HG03095 (cell line): Measurements from ENCODE around the gene CFAP251.
"Not testable (repeated sequence)": the region's sequence is repeated elsewhere in the genome, so short reads cannot be mapped to it uniquely, and the experiment has no call there.

ENCODE experiments used
- ATAC-seq: cut with Tn5 transposase; IDR thresholded peaks from one replicate; pipeline ENCODE4 v1.9.1; 2021; ENCODE audit warnings: moderate library complexity; ENCODE audit not compliant: unreplicated experiment

Gene CFAP251

DNA sequence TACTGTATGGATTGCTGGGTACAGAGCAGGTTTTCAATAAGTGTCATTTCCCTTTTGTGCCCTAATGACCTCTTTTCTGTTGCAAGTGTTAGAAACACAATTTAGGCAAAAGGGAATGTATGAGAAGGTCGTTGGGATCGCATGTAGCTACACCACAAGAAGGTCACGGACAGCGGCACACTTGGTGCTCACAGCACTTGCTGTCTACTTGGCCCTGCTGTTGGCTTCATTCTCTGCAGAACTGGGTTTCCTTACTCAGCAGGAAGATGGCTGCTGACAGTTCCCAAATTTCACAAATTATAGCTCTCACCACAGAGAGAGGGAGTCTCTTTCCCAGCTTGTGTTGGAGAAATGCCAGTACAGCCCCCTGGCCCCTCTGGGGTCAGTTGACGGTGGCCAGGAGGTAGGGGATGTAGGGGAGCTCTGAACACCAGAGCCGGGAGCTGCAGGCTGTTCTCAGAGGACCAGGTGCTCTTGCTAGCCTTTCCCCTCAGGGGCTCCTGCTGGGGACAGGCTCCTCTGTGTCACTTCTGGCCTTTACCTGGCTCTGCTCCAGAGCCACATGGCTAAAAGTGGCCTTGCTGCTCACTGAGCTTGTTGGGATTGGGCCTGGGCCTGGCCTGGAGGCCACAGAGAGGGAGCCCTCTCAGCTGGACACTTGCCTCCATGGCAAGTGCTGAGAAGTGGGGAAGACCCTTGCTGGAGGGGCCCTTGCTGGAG, 52.3 kb downstream of the CFAP251 start:
- ATAC-seq, result no peak

DNA sequence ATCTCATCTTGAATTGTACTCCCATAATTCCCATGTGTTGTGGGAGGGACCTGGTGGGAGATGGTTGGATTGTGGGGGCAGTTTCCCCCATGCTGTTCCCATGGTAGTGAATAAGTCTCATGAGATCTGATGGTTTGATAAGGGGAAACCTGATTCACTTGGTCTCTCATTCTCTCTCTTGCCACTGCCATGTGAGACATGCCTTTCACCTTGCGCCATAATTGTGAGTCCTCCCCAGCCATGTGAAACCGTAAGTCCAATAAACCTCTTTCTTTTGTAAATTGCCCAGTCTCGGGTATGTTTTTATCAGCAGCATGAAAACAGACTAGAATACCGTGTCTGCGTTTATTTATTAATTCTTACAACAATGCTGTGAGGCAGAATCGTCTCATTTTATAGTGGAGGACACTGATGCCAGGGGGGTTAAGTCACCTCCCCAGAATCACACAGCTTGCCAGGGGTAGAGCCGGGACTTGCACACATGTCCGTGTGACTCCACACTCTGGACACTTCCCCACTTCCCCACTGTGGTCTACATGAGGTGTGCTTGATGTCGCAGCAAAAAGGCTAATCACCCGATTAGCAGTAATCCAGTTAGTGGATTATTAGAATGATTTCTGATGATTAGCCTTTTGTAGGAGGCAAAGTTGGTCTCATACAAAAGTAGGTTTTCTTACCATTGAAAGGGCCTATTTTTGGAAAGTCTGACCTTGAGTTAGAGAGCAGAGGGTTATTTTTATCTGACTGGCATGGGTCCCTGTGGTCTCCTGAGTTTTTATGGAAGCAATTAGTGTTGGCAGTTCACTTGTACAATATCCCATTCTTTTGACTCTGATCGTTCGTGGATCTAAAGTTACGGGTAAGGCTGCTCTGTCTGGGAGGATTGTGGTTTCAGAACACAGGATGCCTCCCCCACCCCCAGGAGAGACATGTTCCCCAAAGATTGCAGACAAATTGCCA, 55.9 kb downstream of the CFAP251 start:
- ATAC-seq, result no peak

DNA sequence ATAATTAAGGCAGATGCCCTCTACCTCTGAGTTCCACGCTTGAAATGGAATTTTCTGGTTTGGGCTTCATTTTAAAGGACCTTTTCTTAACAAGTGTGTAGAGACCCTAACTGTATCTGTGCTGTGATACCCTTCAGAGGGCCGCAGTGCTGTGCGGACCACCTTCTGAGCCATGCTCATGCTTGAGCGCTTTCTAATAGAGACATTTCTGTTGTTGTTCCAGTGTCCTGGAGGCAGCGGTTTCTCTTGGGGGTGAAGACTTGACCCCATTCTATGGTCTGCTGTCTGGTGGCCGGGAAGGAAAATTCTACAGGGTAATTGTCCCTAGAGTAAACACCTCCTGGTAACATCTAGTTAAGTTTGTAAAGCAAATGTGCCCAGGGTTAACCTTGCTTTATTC, 56.6 kb downstream of the CFAP251 start:
- no peak for ATAC-seq

DNA sequence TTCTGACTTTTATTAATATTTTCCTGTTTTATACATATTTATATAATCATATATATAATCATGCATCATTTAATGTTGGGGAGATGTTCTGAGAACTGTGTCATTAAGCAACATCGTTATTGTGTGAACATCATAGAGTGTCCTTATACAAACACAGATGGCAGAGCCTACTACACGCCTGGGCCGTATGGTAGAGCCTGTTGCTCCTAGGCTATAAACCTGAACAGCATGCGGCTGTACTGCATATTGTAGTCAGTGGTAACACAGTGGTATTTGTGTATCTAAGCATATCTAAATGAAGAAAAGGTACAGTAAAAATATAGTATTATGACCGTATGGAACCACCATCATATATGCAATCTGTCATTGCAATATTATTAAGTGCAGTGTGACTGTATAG, 58.6 kb downstream of the CFAP251 start:
- ATAC-seq, result no peak

DNA sequence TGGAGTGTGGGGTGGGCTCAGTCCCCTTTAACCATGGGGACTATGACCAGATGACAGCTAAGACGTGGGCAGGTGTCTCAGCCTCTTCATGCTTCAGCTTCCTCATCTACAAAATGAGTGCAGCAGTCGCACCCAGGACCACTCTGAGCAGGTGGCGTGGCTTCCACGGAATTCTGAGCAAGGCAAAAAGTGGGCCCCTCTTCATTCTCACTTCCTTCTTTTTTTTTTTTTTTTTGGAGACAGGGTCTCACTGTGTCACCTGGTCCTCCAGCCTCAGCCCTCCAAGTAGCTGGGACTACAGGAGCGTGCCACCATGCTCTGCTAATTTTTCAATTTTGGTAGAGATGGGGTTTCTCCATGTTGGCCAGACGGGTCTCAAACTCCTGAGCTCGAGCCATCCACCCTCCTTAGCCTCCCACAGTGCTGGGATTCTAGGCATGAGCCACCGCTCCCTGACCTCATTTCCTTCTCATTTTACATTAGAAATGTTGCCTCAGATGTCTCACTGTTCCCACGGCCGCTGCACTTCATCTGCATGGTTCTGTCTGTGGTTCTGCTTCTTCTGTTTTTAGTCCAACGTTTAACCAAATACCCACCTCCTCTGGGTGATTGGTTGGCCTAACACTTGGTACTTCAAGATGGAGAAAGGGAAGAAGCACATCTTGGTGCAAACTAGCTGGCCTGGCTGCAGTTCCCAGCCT, 61.9 kb downstream of the CFAP251 start:
- peak; percentile 59 for ATAC-seq

DNA sequence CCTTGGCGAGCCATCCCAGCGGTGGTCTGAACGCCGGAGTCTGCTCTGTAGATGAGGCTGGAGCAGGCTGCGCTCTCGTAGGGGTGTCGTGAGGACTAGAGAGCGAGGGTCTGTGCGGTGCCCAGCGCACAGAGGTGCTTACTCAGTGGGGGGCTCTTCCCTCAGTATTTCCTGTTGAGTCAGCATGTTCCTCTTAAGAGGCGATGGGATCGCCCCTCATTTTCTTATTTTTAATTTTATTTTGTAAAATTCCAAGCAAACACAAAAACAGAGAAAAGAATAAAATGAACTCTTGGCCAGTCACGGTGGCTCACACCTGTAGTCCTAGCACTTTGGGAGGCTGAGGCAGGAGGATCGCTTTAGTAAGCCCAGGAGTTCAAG, 62.5 kb downstream of the CFAP251 start:
- no peak for ATAC-seq

DNA sequence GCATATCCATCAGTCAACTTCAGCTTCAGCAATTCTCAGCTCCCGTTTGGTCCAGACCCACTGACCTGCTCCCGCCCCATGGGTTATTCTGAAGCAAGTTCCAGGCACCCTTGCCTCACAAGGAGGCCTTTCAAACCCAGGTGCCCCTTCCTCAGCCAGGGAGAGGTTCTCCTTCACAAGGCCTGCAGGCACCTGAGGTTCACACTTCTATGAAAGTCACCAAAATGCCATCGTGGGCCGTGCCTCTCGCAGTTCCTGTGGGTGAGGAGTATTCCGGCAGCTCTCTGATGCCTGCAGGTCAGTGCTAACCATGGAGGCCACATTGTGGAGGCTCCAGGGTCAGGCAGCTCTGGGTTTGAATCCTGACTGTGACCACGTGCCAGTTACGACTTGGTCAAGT, 63.1 kb downstream of the CFAP251 start:
- no peak for ATAC-seq

DNA sequence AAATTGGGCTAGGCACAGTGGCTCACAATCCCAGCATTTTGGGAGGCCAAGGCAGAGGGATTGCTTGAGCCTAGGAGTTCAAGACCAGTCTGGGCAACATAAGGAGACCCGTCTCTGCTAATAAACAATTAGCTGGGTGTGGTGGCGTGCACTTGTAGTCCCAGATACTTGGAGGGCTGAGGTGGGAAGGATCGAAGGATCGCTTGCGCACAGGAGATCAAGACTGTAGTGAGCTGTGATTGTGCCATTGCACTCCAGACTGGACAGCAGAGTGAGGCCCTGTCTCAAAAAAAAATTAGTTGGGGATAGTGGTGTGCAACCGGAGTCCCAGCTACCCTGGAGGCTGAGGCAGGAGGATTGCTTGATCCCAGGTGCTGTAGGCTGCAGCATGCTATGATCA, 64.6 kb downstream of the CFAP251 start:
- no peak for ATAC-seq

DNA sequence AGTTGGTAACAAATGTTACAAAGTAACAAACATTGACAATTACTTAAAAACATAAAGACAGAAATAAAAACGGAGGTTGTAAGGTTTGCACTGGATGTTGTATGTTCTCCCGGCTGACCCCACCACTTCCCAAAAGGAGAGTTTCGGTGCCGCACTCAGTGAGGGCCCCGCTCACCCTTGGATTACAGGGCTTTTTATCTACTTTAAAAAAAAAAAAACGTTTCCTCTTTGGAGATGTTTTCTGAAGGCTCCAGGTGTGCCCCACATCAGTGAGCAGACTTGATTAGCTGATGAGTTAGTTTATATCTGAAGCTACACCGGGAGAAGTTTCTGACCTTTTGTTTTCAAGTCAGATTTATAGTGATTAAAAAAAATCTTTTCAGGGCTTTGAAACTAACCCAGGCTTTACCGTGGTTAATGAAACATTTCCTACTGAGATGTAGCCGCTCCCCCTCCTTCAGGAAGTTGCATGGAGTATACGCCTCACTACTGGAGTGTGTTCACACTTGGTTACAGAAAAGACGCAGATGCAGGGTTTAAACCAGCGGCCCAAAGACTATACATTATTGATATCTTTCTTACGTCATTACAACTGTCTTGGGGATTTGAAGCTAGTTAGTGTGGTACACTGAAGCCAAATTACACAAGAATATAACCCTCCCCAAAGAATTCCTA, 65.3 kb downstream of the CFAP251 start:
- no peak for ATAC-seq

DNA sequence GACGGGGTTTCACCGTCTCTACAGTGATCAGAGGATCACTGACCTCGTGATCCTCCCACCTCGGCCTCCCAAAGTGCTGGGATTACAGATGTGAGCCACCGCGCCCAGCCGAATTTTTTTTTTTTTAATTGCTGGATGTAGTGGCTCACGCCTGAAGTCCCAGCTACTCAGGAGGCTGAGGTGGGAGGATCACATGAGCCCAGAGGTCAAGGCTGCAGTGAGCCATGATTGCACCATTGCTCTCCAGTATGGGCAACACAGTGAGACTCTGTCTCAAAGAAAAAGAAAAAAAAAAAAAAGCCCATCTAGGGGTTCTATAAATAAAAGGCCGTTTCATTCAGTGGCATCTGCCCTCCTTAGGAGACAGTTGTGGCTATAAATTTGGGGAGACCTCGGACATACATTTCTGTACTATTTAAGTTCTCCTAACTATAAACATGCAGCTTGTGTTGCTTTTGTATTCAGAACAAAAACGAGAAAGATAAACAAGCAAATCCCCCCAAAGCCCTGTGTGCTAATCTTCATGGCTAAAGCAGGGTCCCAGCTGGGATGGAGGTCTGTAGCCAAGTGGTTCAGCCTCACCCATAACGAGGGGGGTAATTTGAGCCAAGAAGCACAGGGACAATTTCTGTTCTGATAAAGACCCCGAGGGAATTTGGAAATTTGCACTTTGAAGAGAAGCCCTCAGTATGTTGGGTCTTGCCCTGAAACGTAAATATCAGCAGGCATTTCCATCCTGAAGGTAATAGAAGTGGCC, 68.3 kb downstream of the CFAP251 start:
- no peak for ATAC-seq

DNA sequence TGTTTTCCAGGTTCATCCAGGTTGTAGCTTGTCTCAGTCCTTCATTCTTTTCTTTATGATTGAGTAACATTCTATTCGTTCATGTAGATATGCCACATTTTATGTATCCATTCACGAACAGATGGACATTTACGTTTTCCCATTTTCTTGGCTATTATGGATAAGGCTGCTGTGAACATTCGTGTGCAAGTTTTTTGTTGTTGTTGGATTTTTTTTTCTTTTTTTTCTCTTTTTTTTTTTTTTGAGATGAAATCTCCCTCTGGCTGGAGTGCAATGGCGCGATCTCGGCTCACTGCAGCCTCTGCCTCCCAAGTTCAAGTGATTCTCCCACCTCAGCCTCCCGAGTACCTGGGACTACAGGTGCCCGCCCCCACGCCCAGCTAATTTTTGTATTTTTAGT, 70.1 kb downstream of the CFAP251 start:
- ATAC-seq, result not testable (repeated sequence)

DNA sequence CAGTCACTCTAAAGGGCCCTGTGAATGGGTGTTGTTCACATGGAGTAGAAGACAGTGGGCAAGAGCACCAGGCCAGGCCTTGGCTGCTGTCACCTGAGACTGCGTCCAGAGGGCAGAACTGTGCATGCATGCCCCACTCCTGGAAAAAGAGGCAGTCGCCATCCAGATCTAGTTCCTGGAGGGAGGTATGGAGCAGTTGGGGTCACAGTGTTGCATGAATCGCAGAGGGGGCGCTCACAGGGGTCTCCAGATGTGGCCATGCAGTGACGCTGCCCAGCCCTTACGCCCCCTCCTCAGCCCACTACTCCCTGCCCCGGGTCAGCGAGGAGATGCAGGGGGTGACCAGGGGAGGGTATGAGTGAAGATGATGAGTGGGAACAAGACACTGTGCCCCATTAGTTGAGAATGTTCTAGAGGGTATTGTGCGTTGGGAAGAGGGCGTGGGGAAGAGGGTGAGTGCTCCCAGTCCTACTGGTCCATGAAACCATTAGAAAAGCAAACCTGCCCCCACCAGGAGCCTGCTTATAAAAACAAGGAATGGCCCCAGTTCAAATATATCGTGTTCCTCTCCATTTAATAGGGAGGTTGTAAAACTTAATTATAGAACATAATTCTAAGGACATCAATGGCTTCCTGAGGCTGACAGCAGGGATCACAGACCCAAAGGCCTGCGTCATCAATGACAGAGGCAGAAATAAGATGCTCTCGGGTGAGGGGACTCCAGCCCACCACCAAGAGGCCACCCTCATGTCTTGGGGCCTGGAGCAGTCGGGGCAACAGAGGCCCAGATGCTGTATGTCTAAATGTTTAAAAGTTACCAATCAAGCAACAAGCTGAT, 71.1 kb downstream of the CFAP251 start:
- ATAC-seq, result no peak

DNA sequence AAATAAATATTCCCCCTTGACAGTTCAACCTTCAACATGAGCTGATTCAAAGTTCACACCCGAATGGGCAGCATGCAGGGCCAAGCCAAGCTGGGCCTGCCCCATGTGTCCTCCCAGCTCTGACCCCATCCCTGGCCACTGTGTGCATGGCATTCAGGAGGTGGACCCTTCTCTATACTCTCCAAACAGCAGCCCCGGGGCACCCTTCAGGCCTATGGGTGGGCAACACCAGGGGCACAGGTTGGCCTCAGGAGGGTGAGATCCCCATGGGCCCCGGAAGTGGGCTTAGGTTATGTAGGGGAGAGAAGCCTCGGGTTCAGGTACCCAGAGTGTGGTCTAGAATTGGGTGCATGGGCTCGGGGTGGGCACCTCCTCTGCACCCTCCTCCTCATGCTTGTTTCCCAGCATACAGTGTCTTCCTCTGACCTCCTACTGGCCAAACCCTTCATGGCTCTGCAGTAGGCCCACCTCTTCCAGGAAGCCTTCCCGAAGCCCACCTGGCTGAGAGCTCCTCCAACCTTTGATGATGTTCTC, 71.8 kb downstream of the CFAP251 start:
- no peak for ATAC-seq

DNA sequence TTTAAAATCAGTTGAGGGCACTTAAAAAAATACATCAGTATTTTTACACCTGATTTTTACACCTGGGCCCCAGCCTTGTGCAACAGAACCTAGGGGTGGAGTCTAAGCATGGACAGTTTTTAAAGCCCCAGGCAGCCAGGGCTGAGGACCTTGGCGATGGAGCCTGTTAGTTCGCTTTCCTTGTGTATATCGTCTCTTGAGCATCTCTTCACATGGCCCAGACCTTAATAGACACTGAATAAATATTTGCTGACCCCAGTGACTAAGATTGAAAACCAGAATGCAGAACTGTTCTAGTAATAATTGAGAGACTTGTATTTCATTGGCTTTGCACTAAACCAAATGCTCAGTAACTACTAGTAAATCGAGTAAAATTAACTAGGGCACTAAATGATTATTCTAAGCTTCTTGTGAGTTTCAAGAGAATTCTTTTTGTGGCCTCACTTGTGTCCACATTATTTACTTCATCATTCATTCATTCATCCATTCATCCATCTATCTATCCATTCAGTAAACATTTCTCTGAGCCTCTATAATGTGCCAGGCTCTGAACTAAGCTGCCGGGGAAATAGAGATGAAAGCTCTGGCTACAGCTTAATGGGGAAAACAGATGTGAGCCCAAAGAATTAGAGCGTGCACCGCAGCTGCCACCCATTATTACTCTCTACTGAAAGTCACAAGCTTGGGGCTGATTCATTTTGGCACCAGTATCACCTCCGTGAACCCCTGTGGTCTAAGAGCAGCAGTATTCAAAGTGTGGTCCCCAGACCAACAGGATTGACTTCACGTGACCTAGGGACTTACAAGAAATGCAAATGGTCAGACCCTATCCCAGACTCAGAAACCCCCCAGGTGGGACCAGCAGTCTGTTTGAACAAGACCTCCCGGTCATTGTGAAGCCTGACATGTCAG, 72.6 kb downstream of the CFAP251 start:
- ATAC-seq, result peak; percentile 60

DNA sequence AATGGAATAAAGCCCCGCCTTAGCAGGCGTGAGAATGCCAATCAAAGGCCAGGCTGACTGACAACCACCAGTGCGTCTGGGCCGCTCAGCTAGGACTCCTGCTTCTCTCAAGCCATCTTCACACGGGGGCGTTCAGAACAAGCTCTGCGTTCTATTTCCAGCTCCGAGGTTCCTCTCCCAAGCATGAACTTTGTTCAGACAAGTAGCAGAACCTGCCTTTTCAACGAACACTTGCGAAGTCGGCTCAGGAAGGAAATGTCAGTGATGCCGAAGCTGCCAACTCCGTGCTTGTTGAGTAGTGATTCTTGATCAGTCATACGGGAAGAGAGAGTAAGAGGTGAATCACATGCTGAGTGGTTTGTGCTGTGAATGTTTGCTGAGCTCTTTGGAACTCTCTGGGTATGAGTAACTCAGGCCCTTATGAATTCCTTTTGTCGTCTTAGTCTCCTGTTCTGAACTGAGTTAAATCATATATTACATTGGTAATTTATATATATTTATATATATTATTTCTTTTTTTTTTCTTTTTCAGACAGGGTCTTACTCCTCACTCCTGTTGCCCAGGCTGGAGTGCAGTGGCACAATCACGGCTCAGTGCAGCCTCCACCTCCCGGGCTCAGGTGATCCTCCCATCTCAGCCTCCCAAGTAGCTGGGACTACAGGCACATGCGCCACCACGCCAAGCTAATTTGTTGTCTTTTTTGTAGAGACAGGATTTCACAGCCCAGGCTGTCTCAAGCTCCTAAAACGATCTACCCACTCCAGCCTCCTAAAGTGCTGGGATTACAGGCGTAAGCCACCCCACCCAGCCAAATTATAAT, 73.9 kb downstream of the CFAP251 start:
- ATAC-seq, result peak; percentile 69

DNA sequence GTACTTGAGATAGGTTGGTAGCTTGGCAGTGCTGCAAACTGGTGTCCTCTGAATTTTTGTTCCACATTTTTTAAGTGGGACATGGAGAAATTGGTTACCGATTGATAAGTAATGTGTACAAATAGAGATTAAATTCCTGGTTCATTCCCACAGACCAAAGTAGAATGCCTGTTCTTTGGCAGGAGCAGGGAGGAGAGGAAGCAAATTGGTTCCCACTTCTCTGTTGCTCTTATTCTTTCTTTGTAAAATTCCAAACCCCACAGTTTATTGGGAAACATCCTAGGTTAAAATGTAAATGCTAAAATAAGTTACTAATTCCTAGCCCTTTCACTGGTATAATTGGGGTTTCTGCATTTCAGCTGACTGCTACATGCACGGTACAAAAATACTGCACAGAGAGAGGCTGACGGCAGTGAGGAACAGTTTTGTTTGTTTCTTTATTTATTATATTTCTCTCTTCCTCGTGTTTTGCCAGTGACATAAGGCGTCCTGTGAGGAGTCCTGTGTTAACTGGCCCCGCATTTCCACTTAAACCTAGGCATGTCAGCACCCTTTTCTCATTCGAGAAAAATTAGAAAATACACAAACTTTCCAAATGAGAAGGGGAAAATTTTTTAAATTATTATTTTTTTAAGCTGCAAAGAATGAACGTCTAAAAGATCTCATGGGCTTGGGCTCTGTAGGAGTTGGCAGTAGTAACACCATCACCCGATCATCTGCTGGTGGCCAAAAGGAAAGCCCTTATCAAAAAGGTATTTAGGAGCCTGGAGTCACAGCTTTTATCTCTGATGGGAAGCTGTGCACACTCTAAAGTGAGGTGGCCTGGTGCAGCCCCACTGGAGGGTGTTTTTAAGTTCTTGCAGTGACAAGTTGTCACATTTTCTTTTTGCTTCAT, 77.9 kb downstream of the CFAP251 start:
- ATAC-seq, result no peak
